Parathyroid adenoma (tissue), 2 donors: ENCODE results near the gene OGFOD2.

Experiments
- H2AFZ ChIP-seq: fragments of 300-600 bp; sonication (generic); one replicate; pipeline ENCODE4 v1.7.0; 2017; ENCODE audit warnings: antibody characterized with exemption, mild to moderate bottlenecking
- H3K27ac ChIP-seq: fragments of 300-600 bp; sonication (generic); one replicate; pipeline ENCODE4 v1.7.0; 2017
- H3K27me3 ChIP-seq: fragments of 300-600 bp; sonication (generic); one replicate; pipeline ENCODE4 v1.7.0; 2017; ENCODE audit warnings: low read length; ENCODE audit not compliant: control insufficient read depth, insufficient read depth
- H3K36me3 ChIP-seq: fragments of 300-600 bp; sonication (generic); one replicate; pipeline ENCODE4 v1.7.0; 2017; ENCODE audit warnings: low read length; ENCODE audit not compliant: control insufficient read depth, insufficient read depth
- H3K4me1 ChIP-seq: fragments of 300-600 bp; sonication (generic); one replicate; pipeline ENCODE4 v1.7.0; 2017; ENCODE audit warnings: control low read depth
- H3K4me2 ChIP-seq: fragments of 300-600 bp; sonication (generic); one replicate; pipeline ENCODE4 v1.7.0; 2017; ENCODE audit warnings: low read length
- H3K4me3 ChIP-seq: fragments of 300-600 bp; sonication (generic); one replicate; pipeline ENCODE4 v1.7.0; 2017; ENCODE audit warnings: low read depth, low read length
- H3K79me2 ChIP-seq: fragments of 300-600 bp; sonication (generic); one replicate; pipeline ENCODE4 v1.7.0; 2017; ENCODE audit warnings: control low read depth
- H3K9ac ChIP-seq: fragments of 300-600 bp; sonication (generic); one replicate; pipeline ENCODE4 v1.7.0; 2017; ENCODE audit warnings: mild to moderate bottlenecking
- H3K9me3 ChIP-seq: fragments of 300-600 bp; sonication (generic); one replicate; pipeline ENCODE4 v1.7.0; 2017; ENCODE audit warnings: low read length; ENCODE audit not compliant: control insufficient read depth
- TF ChIP-seq, protein P1 (sequence below): fragments of 300-600 bp; sonication (generic); IDR thresholded peaks from one replicate; pipeline ENCODE4 v1.7.0; 2017; ENCODE audit warnings: antibody characterized with exemption, mild to moderate bottlenecking
- donor health status: primary hyperparathyroidism.

Gene OGFOD2

DNA sequence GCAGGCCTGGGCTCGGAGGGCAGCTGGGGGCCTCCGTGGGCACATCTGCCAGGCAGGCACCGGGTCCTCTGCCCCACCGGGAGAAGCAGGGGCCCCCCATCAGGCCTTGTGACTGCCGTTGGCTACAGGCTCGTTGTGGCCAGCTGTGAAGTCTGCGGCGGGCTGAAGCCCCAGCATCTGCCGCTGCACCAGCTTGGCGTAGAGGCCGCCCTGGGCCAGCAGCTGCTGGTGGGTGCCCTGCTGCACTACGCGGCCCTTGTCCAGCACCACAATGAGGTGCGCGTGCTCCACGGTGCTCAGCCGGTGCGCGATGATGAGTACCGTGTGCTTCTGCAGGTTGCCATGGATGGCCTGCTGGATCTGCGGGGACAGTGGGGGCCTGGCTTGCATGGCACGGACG is 45.2 kb upstream of the OGFOD2 start:
- no peaks in the 10 kb centered on the region for H3K9me3 ChIP-seq
- H3K4me2 ChIP-seq = no peak overlapping the region
- no peak overlapping the region for H3K4me3 ChIP-seq
- TF ChIP-seq, protein P1, sequence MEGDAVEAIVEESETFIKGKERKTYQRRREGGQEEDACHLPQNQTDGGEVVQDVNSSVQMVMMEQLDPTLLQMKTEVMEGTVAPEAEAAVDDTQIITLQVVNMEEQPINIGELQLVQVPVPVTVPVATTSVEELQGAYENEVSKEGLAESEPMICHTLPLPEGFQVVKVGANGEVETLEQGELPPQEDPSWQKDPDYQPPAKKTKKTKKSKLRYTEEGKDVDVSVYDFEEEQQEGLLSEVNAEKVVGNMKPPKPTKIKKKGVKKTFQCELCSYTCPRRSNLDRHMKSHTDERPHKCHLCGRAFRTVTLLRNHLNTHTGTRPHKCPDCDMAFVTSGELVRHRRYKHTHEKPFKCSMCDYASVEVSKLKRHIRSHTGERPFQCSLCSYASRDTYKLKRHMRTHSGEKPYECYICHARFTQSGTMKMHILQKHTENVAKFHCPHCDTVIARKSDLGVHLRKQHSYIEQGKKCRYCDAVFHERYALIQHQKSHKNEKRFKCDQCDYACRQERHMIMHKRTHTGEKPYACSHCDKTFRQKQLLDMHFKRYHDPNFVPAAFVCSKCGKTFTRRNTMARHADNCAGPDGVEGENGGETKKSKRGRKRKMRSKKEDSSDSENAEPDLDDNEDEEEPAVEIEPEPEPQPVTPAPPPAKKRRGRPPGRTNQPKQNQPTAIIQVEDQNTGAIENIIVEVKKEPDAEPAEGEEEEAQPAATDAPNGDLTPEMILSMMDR = no peak
- H3K4me1 ChIP-seq = no peaks in the 10 kb centered on the region
- H3K9ac ChIP-seq = no peak overlapping the region
- no peaks in the 10 kb centered on the region for H3K36me3 ChIP-seq
- H3K79me2 ChIP-seq = no peaks in the 10 kb centered on the region
- no peak overlapping the region for H2AFZ ChIP-seq
- no peak overlapping the region for H3K27ac ChIP-seq
- H3K27me3 ChIP-seq = no peaks in the 10 kb centered on the region

DNA sequence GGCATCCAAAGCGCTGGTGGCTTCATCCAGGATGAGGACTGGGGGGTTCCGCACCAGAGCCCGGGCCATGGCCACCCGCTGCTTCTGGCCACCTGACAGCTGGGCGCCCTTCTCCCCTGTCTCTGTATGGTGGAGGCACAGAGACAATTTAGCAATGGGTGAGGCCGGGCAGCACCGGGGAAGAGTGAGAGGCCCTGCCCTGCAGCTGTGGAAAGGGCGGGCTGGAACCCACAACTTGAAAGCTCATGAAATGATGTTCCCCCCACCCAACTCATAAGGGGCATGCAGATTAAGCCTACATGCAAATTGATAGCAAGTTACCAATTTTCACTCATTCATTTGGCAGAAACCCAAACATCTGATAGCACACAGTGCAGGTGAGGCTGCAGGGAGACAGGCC is 42.8 kb upstream of the OGFOD2 start:
- Histone ChIP-seq H3K27me3 (no peaks in the 10 kb centered on the region), H3K79me2 (no peaks in the 10 kb centered on the region), H2AFZ (no peak overlapping the region), H3K9ac (no peak overlapping the region), H3K4me3 (no peak overlapping the region), H3K4me1 (no peaks in the 10 kb centered on the region), H3K4me2 (no peak overlapping the region), H3K9me3 (no peaks in the 10 kb centered on the region), H3K27ac (no peak overlapping the region), H3K36me3 (no peaks in the 10 kb centered on the region)
- TF ChIP-seq, protein P1 = no peak

DNA sequence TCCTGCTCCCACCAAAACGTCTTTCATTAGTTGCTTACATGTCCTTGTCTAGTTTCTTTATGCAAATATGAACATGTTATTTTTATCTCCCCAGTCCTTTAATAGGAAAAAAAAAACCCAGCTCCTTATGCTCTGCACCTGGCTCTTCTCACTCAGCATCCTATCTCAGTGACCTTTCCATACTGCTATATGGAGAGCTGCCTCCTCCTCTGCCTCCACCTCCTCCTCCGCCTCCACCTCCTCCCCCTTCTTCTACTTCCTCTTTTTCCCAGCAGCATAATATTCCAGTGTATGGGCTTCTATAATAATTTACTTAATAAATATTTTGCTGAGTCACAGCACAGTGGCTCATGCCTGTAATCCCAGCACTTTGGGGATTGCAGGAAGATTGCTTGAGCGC is 40.3 kb upstream of the OGFOD2 start:
- Histone ChIP-seq H3K79me2 (no peaks in the 10 kb centered on the region), H3K9me3 (no peaks in the 10 kb centered on the region), H3K36me3 (no peaks in the 10 kb centered on the region), H3K27ac (no peak overlapping the region), H3K9ac (no peak overlapping the region), H2AFZ (no peak overlapping the region), H3K4me1 (no peaks in the 10 kb centered on the region), H3K4me2 (no peak overlapping the region), H3K4me3 (no peak overlapping the region), H3K27me3 (no peaks in the 10 kb centered on the region)
- TF ChIP-seq, protein P1 = no peak

DNA sequence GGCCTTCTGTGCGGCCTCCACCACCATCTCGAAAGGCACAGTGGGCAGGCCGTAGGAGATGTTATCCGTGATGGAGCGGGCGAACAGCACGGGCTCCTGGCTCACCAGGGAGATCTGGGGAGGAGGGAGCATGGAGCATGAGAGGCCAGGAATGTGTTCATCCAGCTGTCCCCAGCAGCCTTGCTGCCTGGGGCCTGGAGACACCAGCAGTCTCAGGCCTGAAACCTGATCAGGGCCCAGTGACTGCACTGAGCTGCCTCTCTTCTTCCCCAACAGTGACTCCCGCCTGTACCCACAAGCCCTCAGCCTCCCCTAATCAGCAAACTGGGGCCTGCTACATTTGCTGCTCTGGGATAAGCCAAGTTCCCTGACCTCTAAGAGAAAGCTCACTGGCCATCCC is 39.7 kb upstream of the OGFOD2 start:
- H3K4me2 ChIP-seq = no peak overlapping the region
- H3K36me3 ChIP-seq = no peaks in the 10 kb centered on the region
- no peak overlapping the region for H3K27ac ChIP-seq

DNA sequence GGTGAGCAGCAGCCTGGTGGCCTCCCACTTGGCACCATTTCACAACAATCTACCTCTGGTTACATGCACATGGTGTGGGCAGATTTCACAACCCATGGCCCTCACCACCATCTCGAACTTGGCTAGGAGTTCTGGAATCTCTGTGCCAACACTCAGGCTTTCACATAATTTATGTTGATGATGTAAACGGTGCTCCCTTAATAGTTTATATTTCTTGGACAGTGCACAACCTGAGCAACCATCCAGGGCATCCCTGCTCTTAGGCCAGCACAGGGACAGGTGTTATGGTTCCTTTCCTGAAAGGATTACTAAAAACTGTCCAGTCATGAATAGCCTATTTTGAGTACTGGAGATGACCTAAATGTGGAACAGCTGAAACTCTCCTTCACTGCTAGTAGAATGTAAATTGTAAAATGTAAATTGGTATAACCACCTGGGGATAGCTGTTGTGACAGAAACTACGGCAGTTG is 37.4 kb upstream of the OGFOD2 start:
- H3K9me3 ChIP-seq = no peaks in the 10 kb centered on the region
- no peak overlapping the region for H3K4me3 ChIP-seq
- TF ChIP-seq, protein P1 = no peak
- no peaks in the 10 kb centered on the region for H3K36me3 ChIP-seq
- no peaks in the 10 kb centered on the region for H3K79me2 ChIP-seq
- no peak overlapping the region for H3K9ac ChIP-seq
- no peaks in the 10 kb centered on the region for H3K27me3 ChIP-seq
- no peak overlapping the region for H3K27ac ChIP-seq
- no peaks in the 10 kb centered on the region for H3K4me1 ChIP-seq
- no peak overlapping the region for H3K4me2 ChIP-seq
- no peak overlapping the region for H2AFZ ChIP-seq

More for the DNA sequence above, 39.7 kb upstream of the OGFOD2 start:
- Histone ChIP-seq H3K79me2 (no peaks in the 10 kb centered on the region), H3K4me1 (no peaks in the 10 kb centered on the region), H3K4me3 (no peak overlapping the region), H3K9ac (no peak overlapping the region), H2AFZ (no peak overlapping the region), H3K27me3 (no peaks in the 10 kb centered on the region), H3K9me3 (no peaks in the 10 kb centered on the region)
- TF ChIP-seq, protein P1 = no peak
